Nucleus accumbens (tissue), 56 donors: Measurements from ENCODE around the gene ACTL10.
A peak's percentile ranks its signal among the peaks of the same experiment; 100 is the strongest.

Source experiments
- DNase-seq, 56 donors: peaks; one replicate each; lab custom pipeline; 2025; lab: John Stamatoyannopoulos, UW

Gene ACTL10

GRCh38 chr20:33675136-33675959 is 8.6 kb downstream of the ACTL10 start:
- peak in 2 of 56 donors; percentile 46 to 54 for DNase-seq

- DNase-seq = no peak
These were observed 9.4 kb downstream of the ACTL10 start for GRCh38 chr20:33676121-33676520.

GRCh38 chr20:33676652-33677645 is 10.2 kb downstream of the ACTL10 start:
- no peak for DNase-seq

GRCh38 chr20:33677991-33678702 is 11.4 kb downstream of the ACTL10 start:
- DNase-seq = no peak

- DNase-seq = no peak
These were observed 13.2 kb downstream of the ACTL10 start for GRCh38 chr20:33679758-33680485.

- DNase-seq = no peak
These were observed 13.9 kb downstream of the ACTL10 start for GRCh38 chr20:33680686-33681085.

- DNase-seq = no peak
These were observed 14.5 kb downstream of the ACTL10 start for GRCh38 chr20:33681288-33681687.

GRCh38 chr20:33681728-33682353 is 15.1 kb downstream of the ACTL10 start:
- DNase-seq = no peak

- no peak for DNase-seq
These were observed 18.0 kb downstream of the ACTL10 start for GRCh38 chr20:33684533-33685327.

- no peak for DNase-seq
These were observed 18.8 kb downstream of the ACTL10 start for GRCh38 chr20:33685328-33686099.

- peak; percentile 58 to 98 (median 92) for DNase-seq
These were observed 19.6 kb downstream of the ACTL10 start, which contains the start of gene E2F1 for GRCh38 chr20:33686100-33686983. TSS of gene E2F1 (minus strand) at chr20:33686385. CDS start at chr20:33686264, 121 bp downstream.

- DNase-seq = no peak
These were observed 20.2 kb downstream of the ACTL10 start for GRCh38 chr20:33686984-33687366.

GRCh38 chr20:33687370-33687915 is 20.7 kb downstream of the ACTL10 start:
- peak in 1 of 56 donors; percentile 12 for DNase-seq

GRCh38 chr20:33687993-33688937 is 21.5 kb downstream of the ACTL10 start:
- no peak for DNase-seq

GRCh38 chr20:33688938-33689424 is 22.2 kb downstream of the ACTL10 start:
- no peak for DNase-seq
